Stimulated activated CD4-positive, alpha-beta T cell treated with anti-CD3 and anti-CD28 coated beads, TNF-alpha, amount 100 ng/mL, for 1 hour (primary cell): ENCODE measurements around the gene GH1.
A peak's percentile ranks its signal among the peaks of the same experiment; 100 is the strongest.

Source experiments
- DNase-seq, 3 donors: peaks; one replicate each; pipeline ENCODE4 v3.0.0-alpha.2; 2020; ENCODE audit warnings: low read depth in 3 of 3, low spot score in 1 of 3

GH1 gene

GRCh38 chr17:63944736-63945499 lies 26.3 kb upstream of the GH1 start:
- DNase-seq = no peak

GRCh38 chr17:63943745-63944144 lies 25.1 kb upstream of the GH1 start:
- DNase-seq = no peak

- no peak for DNase-seq
These were observed 23.8 kb upstream of the GH1 start for GRCh38 chr17:63942309-63942985.

GRCh38 chr17:63941751-63942150 lies 23.1 kb upstream of the GH1 start:
- no peak for DNase-seq

GRCh38 chr17:63941162-63941561 lies 22.5 kb upstream of the GH1 start:
- DNase-seq = no peak

GRCh38 chr17:63940584-63940983 lies 21.9 kb upstream of the GH1 start:
- no peak for DNase-seq

- no peak for DNase-seq
These were observed 21.2 kb upstream of the GH1 start for GRCh38 chr17:63939884-63940283.

GRCh38 chr17:63939401-63939800 lies 20.8 kb upstream of the GH1 start:
- DNase-seq = no peak

GRCh38 chr17:63937920-63938319 lies 19.3 kb upstream of the GH1 start:
- DNase-seq = no peak

GRCh38 chr17:63937319-63937718 lies 18.7 kb upstream of the GH1 start:
- no peak for DNase-seq

GRCh38 chr17:63934183-63935112 lies 15.8 kb upstream of the GH1 start:
- no peak for DNase-seq

GRCh38 chr17:63933598-63933997 lies 15.0 kb upstream of the GH1 start:
- no peak for DNase-seq

GRCh38 chr17:63932721-63933120 lies 14.1 kb upstream of the GH1 start:
- no peak for DNase-seq

- peak in 1 of 3 donors; percentile 27 for DNase-seq
These were observed 13.4 kb upstream of the GH1 start, which contains the start of gene CD79B for GRCh38 chr17:63931981-63932561. CD79B (minus strand) TSS chr17:63932331; CDS start chr17:63932261, 70 bp downstream.

- peak; percentile 28 to 35 (median 29) for DNase-seq
These were observed 12.4 kb upstream of the GH1 start for GRCh38 chr17:63930951-63931575.

GRCh38 chr17:63929860-63930766 lies 11.5 kb upstream of the GH1 start:
- no peak for DNase-seq

- no peak for DNase-seq
These were observed 10.5 kb upstream of the GH1 start for GRCh38 chr17:63928966-63929695.

GRCh38 chr17:63928172-63928666 lies 9.6 kb upstream of the GH1 start:
- no peak for DNase-seq
